Glutamatergic neuron (in vitro differentiated cells): ENCODE data around the gene SPINT2. TPM values are rescaled to one million over a fixed set of nuclear protein-coding genes. Genes with fewer than 3 reads are reported as not detected.

Source experiments
- DNase-seq: peaks from one replicate; pipeline ENCODE4 v3.0.0; 2022
- H3K27ac Mint-ChIP-seq: one replicate; pipeline ENCODE4 v1.8.0; 2020; ENCODE audit warnings: mild to moderate bottlenecking, mixed read lengths, inconsistent platforms; ENCODE audit not compliant: unreplicated experiment
- H3K27me3 Mint-ChIP-seq: one replicate; pipeline ENCODE4 v1.8.0; 2020; ENCODE audit warnings: mild to moderate bottlenecking, moderate library complexity, mixed read lengths, inconsistent platforms; ENCODE audit not compliant: unreplicated experiment
- H3K36me3 Mint-ChIP-seq: one replicate; pipeline ENCODE4 v1.8.0; 2020; ENCODE audit warnings: mild to moderate bottlenecking, mixed read lengths, inconsistent platforms; ENCODE audit not compliant: unreplicated experiment
- H3K4me1 Mint-ChIP-seq: one replicate; pipeline ENCODE4 v1.8.0; 2020; ENCODE audit warnings: mild to moderate bottlenecking, low read depth, mixed read lengths, inconsistent platforms; ENCODE audit not compliant: unreplicated experiment
- H3K4me3 Mint-ChIP-seq: one replicate; pipeline ENCODE4 v1.8.0; 2020; ENCODE audit warnings: mild to moderate bottlenecking, mixed read lengths, inconsistent platforms; ENCODE audit not compliant: unreplicated experiment
- H3K9me3 Mint-ChIP-seq: one replicate; pipeline ENCODE4 v1.8.0; 2020; ENCODE audit warnings: mild to moderate bottlenecking, moderate library complexity, mixed read lengths, inconsistent platforms; ENCODE audit not compliant: unreplicated experiment
- CTCF ChIP-seq: fragments of 200-600 bp; sonication (generic); IDR thresholded peaks from one replicate; pipeline ENCODE4 v1.5.0; 2021; ENCODE audit not compliant: partially characterized antibody, unreplicated experiment
- total RNA-seq: library from RNA; stranded (reverse); fragmentation: NEBNext Ultra II Directional; extraction: Animal tissue kit (Norgen Biotek cat#: 25700); gene quantifications from one replicate; pipeline ENCODE4 v1.2.1, GENCODE V29; 2021; ENCODE audit not compliant: unreplicated experiment

The SPINT2 gene
- total RNA-seq, 1 donor from 2014 or later, result 78.9 TPM

- Mint-ChIP-seq H3K4me1 (peaks cover 14% of the 10 kb centered on the region), H3K27me3 (peaks cover 2% of the 10 kb centered on the region), H3K27ac (no peak overlapping the region), H3K36me3 (no peaks in the 10 kb centered on the region), H3K9me3 (no peaks in the 10 kb centered on the region), H3K4me3 (no peak overlapping the region)
- DNase-seq, result no peak
- TF ChIP-seq CTCF, result no peak
Observed at GRCh38 chr19:38285567-38285966, 21.2 kb downstream of the SPINT2 start.

GRCh38 chr19:38287604-38288003 lies 23.2 kb downstream of the SPINT2 start:
- DNase-seq, result no peak
- Mint-ChIP-seq H3K36me3 (no peaks in the 10 kb centered on the region), H3K4me3 (no peak overlapping the region), H3K9me3 (no peaks in the 10 kb centered on the region), H3K27me3 (peaks cover 2% of the 10 kb centered on the region), H3K27ac (no peak overlapping the region), H3K4me1 (peaks cover 21% of the 10 kb centered on the region)
- no peak for TF ChIP-seq CTCF

- no peak for TF ChIP-seq CTCF
- H3K36me3 Mint-ChIP-seq, result no peaks in the 10 kb centered on the region
Observed at GRCh38 chr19:38288123-38288855, 23.9 kb downstream of the SPINT2 start.

GRCh38 chr19:38289955-38290354 lies 25.6 kb downstream of the SPINT2 start:
- H3K27ac Mint-ChIP-seq, result no peak overlapping the region
- peaks cover 2% of the 10 kb centered on the region for H3K9me3 Mint-ChIP-seq
- H3K27me3 Mint-ChIP-seq, result peaks cover 2% of the 10 kb centered on the region
- no peak overlapping the region for H3K4me3 Mint-ChIP-seq
- no peak for DNase-seq
- no peak for TF ChIP-seq CTCF
- H3K36me3 Mint-ChIP-seq, result no peaks in the 10 kb centered on the region
- H3K4me1 Mint-ChIP-seq, result peaks cover 27% of the 10 kb centered on the region

More at GRCh38 chr19:38288123-38288855, 23.9 kb downstream of the SPINT2 start:
- Mint-ChIP-seq H3K27me3 (peaks cover 2% of the 10 kb centered on the region), H3K27ac (no peak overlapping the region), H3K9me3 (peaks cover 2% of the 10 kb centered on the region), H3K4me1 (peaks cover 27% of the 10 kb centered on the region), H3K4me3 (no peak overlapping the region)
- no peak for DNase-seq

- Mint-ChIP-seq H3K27me3 (peaks cover 2% of the 10 kb centered on the region), H3K4me3 (no peak overlapping the region), H3K36me3 (no peaks in the 10 kb centered on the region), H3K27ac (no peak overlapping the region), H3K9me3 (peaks cover 2% of the 10 kb centered on the region), H3K4me1 (peaks cover 25% of the 10 kb centered on the region)
- TF ChIP-seq CTCF, result no peak
- DNase-seq, result no peak
Observed at GRCh38 chr19:38290631-38291147, 26.3 kb downstream of the SPINT2 start.
